ENCODE data around the gene GBP3. TPM values are rescaled to one million over a fixed set of nuclear protein-coding genes. Genes with fewer than 3 reads are reported as not detected.
"Not testable (repeated sequence)": the region's sequence is repeated elsewhere in the genome, so short reads cannot be mapped to it uniquely, and the experiment has no call there.

Gene GBP3
- total RNA-seq, 1 experiment from 2014 or later = 0.48 TPM

DNA sequence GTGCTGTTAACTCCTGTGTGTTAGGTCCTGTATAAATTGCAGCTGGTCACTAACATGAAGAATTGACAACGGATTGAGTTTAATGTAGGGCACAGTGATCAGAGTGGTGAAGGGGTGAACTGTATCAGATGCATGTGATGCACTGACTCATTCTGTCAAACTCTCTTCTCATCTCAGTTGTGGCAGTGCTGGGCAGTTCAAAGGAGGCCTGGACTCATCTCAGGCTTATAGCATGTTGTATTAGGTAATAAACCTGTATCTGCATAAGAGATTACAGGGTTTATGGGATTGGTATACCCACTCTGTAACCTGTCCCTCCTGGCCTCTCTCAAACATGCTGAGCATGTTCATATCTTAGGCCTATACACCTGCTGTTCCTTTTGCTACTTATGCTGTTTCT lies 12.4 kb upstream of the GBP3 start:
- Mint-ChIP-seq H3K4me1 (ENCODE audit: low read depth, unreplicated experiment) (no peaks in the 10 kb centered on the region), H3K9me3 (ENCODE audit: unreplicated experiment) (peaks cover 9% of the 10 kb centered on the region), H3K27ac (ENCODE audit: unreplicated experiment) (no peak overlapping the region), H3K36me3 (ENCODE audit: insufficient read depth, unreplicated experiment) (no peaks in the 10 kb centered on the region), H3K4me3 (ENCODE audit: unreplicated experiment) (no peak overlapping the region), H3K27me3 (ENCODE audit: insufficient read depth, unreplicated experiment) (peaks cover 5% of the 10 kb centered on the region)
- intact Hi-C loops (cut with micrococcal nuclease; ENCODE audit: unreplicated experiment) = no loop called here
- BruUV-seq (replicated peaks) = no TSS peak
- Histone ChIP-seq H3K36me3 (ENCODE audit: control insufficient read depth, insufficient read depth, low read length) (no peaks in the 10 kb centered on the region), H3K27me3 (replicated peaks; ENCODE audit: control insufficient read depth, insufficient read depth, low read length) (no peaks in the 10 kb centered on the region), H3K4me3 (ENCODE audit: low read depth, low read length) (no peak overlapping the region), H3K9me3 (no peaks in the 10 kb centered on the region), H3K4me1 (no peaks in the 10 kb centered on the region)
- no peak for DNase-seq
- POLR2A ChIA-PET = no interaction called here
- TF ChIP-seq, protein P1, sequence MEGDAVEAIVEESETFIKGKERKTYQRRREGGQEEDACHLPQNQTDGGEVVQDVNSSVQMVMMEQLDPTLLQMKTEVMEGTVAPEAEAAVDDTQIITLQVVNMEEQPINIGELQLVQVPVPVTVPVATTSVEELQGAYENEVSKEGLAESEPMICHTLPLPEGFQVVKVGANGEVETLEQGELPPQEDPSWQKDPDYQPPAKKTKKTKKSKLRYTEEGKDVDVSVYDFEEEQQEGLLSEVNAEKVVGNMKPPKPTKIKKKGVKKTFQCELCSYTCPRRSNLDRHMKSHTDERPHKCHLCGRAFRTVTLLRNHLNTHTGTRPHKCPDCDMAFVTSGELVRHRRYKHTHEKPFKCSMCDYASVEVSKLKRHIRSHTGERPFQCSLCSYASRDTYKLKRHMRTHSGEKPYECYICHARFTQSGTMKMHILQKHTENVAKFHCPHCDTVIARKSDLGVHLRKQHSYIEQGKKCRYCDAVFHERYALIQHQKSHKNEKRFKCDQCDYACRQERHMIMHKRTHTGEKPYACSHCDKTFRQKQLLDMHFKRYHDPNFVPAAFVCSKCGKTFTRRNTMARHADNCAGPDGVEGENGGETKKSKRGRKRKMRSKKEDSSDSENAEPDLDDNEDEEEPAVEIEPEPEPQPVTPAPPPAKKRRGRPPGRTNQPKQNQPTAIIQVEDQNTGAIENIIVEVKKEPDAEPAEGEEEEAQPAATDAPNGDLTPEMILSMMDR (IDR thresholded peaks at IDR 0.05; ENCODE audit: insufficient read depth in 1 of 2, low read depth in 1 of 2, low read length in 1 of 2, severe bottlenecking in 1 of 2, unreplicated experiment in 1 of 2) = no peak
- CTCF ChIA-PET = no interaction called here

GRCh38 chr1:89034004-89034403 lies 11.3 kb upstream of the GBP3 start:
- H3K4me1 ChIP-seq; H3K9me3 Mint-ChIP-seq (ENCODE audit: unreplicated experiment); H3K27me3 ChIP-seq (replicated peaks; ENCODE audit: control insufficient read depth, insufficient read depth, low read length); DNase-seq; H3K27ac Mint-ChIP-seq (ENCODE audit: unreplicated experiment); POLR2A ChIA-PET; H3K4me3 Mint-ChIP-seq (ENCODE audit: unreplicated experiment); H3K36me3 Mint-ChIP-seq (ENCODE audit: insufficient read depth, unreplicated experiment); CTCF ChIA-PET; H3K36me3 ChIP-seq (ENCODE audit: control insufficient read depth, insufficient read depth, low read length); intact Hi-C loops (cut with micrococcal nuclease; ENCODE audit: unreplicated experiment); H3K4me1 Mint-ChIP-seq (ENCODE audit: low read depth, unreplicated experiment); H3K27me3 Mint-ChIP-seq (ENCODE audit: insufficient read depth, unreplicated experiment); H3K9me3 ChIP-seq; H3K4me3 ChIP-seq (ENCODE audit: low read depth, low read length); BruUV-seq (replicated peaks): not testable (repeated sequence)

GRCh38 chr1:89029051-89029450 lies 6.4 kb upstream of the GBP3 start:
- BruUV-seq (replicated peaks); DNase-seq; H3K9me3 Mint-ChIP-seq (ENCODE audit: unreplicated experiment); POLR2A ChIA-PET; H3K36me3 ChIP-seq (ENCODE audit: control insufficient read depth, insufficient read depth, low read length); intact Hi-C loops (cut with micrococcal nuclease; ENCODE audit: unreplicated experiment); H3K27me3 Mint-ChIP-seq (ENCODE audit: insufficient read depth, unreplicated experiment); H3K4me1 Mint-ChIP-seq (ENCODE audit: low read depth, unreplicated experiment); H3K4me3 ChIP-seq (ENCODE audit: low read depth, low read length); H3K4me3 Mint-ChIP-seq (ENCODE audit: unreplicated experiment); H3K9me3 ChIP-seq; H3K36me3 Mint-ChIP-seq (ENCODE audit: insufficient read depth, unreplicated experiment); H3K27me3 ChIP-seq (replicated peaks; ENCODE audit: control insufficient read depth, insufficient read depth, low read length); H3K27ac Mint-ChIP-seq (ENCODE audit: unreplicated experiment); CTCF ChIA-PET; H3K4me1 ChIP-seq: not testable (repeated sequence)

DNA sequence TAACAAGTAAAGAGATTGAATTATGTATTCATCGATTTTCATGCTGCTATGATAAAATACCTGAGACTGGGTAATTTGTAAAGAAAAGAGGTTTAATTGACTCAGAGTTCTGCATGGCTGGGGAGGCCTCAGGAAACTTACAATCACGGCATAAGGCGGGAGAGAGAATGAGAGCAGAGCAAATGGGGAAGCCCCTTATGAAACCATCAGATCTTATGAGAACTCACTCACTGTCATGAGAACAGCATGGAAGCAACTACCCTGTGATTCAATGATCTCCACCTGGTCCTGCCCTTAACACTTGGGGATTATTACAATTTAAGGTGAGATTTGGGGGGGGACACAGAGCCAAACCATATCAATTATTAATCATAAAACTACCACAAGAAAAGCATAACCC lies 3.3 kb upstream of the GBP3 start:
- Mint-ChIP-seq H3K9me3 (ENCODE audit: unreplicated experiment) (no peaks in the 10 kb centered on the region), H3K27ac (ENCODE audit: unreplicated experiment) (no peak overlapping the region), H3K27me3 (ENCODE audit: insufficient read depth, unreplicated experiment) (no peaks in the 10 kb centered on the region), H3K36me3 (ENCODE audit: insufficient read depth, unreplicated experiment) (no peaks in the 10 kb centered on the region), H3K4me3 (ENCODE audit: unreplicated experiment) (no peak overlapping the region), H3K4me1 (ENCODE audit: low read depth, unreplicated experiment) (peaks cover 16% of the 10 kb centered on the region)
- no peak for DNase-seq
- Histone ChIP-seq H3K36me3 (ENCODE audit: control insufficient read depth, insufficient read depth, low read length) (no peaks in the 10 kb centered on the region), H3K27me3 (replicated peaks; ENCODE audit: control insufficient read depth, insufficient read depth, low read length) (no peaks in the 10 kb centered on the region), H3K9me3 (no peaks in the 10 kb centered on the region), H3K4me1 (peaks cover 12% of the 10 kb centered on the region; the same call in 1 of the 2 replicates), H3K4me3 (ENCODE audit: low read depth, low read length) (no peak overlapping the region)
- intact Hi-C loops (cut with micrococcal nuclease; ENCODE audit: unreplicated experiment) = no loop called here
- ChIA-PET POLR2A (no interaction called here), CTCF (no interaction called here)
- TF ChIP-seq, protein P1 (IDR thresholded peaks at IDR 0.05; ENCODE audit: insufficient read depth in 1 of 2, low read depth in 1 of 2, low read length in 1 of 2, severe bottlenecking in 1 of 2, unreplicated experiment in 1 of 2) = no peak
- no TSS peak for BruUV-seq (replicated peaks)
